Hair follicular keratinocyte (primary cell): Measurements from ENCODE around the gene ZNF326. TPM values are rescaled to one million over a fixed set of nuclear protein-coding genes. Genes with fewer than 3 reads are reported as not detected.

ENCODE experiments used
- total RNA-seq: library from RNA; depleted of rRNA; stranded (reverse); fragments of >200 nt; gene quantifications from 2 replicates; pipeline ENCODE4 v1.2.3, GENCODE V29; 2015

The ZNF326 gene, protein sequence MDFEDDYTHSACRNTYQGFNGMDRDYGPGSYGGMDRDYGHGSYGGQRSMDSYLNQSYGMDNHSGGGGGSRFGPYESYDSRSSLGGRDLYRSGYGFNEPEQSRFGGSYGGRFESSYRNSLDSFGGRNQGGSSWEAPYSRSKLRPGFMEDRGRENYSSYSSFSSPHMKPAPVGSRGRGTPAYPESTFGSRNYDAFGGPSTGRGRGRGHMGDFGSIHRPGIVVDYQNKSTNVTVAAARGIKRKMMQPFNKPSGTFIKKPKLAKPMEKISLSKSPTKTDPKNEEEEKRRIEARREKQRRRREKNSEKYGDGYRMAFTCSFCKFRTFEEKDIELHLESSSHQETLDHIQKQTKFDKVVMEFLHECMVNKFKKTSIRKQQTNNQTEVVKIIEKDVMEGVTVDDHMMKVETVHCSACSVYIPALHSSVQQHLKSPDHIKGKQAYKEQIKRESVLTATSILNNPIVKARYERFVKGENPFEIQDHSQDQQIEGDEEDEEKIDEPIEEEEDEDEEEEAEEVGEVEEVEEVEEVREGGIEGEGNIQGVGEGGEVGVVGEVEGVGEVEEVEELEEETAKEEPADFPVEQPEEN
- total RNA-seq = 3.0 and 5.1 TPM in 2 replicates

DNA sequence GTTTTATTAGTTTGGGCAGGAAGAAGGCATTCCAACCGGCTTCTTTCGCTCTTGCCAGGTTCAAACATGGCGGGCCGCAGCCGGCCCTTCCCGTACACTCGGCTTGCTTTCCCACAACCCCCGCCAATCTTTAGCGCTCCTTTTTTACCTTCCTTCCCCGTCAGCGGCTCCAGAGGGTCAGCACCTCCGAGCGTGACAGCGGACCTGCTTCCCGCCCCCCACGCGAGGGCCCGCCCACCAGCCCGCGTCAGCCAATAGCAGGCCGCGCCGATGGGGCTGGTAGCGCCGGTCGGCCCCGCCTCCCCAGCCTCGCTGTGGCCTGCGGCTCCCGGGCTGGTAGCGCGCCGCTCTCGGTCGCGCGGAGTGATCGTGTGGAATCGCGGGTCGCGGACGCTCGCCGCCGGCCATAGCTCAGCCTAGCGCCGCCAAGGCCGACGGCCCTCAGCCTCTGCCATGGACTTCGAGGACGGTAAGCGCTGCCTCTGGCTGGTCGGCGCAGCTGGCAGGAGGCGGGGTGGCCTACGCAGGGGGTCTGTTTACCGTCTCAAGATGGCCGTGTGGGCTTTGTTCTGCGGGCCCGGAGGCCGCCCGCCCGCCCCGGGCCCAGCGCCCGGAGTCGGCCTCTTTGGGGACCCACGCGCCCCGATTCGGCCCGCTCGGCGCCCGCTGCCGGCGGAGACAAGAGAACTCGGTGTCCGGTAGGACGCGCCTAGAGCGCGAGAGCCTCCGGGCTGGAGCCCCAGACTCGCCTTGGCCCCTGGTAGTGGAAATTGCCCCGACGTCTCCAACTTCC lies at the start of gene ZNF326:
Gene ZNF326 (plus strand): TSS at position 306 of the 793 bp plus-strand sequence. CDS start 148 bp downstream, at position 454.

Other genes starting within 250 kb of the ZNF326 start
- 40.9 and 44.0 TPM in 2 replicates for gene LRRC8D, start 174.1 kb upstream of the ZNF326 start, total RNA-seq